Measurements from ENCODE around the gene FAM81B. TPM values are rescaled to one million over a fixed set of nuclear protein-coding genes. Genes with fewer than 3 reads are reported as not detected.

Gene FAM81B
- total RNA-seq, 1 experiment from 2014 or later = not detected

GRCh38 chr5:95440825-95441224, 49.7 kb downstream of the FAM81B start:
- no peak overlapping the region for H3K4me3 Mint-ChIP-seq (ENCODE audit: low read depth, unreplicated experiment)
- no TSS peak for BruUV-seq (replicated peaks)
- CTCF ChIA-PET = no interaction called here
- intact Hi-C loops (cut with micrococcal nuclease; ENCODE audit: unreplicated experiment) = no loop called here
- H3K4me1 Mint-ChIP-seq (ENCODE audit: low read depth, unreplicated experiment) = peaks cover 3% of the 10 kb centered on the region
- H3K9me3 Mint-ChIP-seq (ENCODE audit: low read depth, unreplicated experiment) = no peaks in the 10 kb centered on the region
- DNase-seq = no peak
- no peaks in the 10 kb centered on the region for H3K27me3 Mint-ChIP-seq (ENCODE audit: unreplicated experiment)
- H3K36me3 Mint-ChIP-seq (ENCODE audit: insufficient read depth, unreplicated experiment) = no peaks in the 10 kb centered on the region
- no peak overlapping the region for H3K27ac Mint-ChIP-seq (ENCODE audit: unreplicated experiment)
- TF ChIP-seq CTCF (IDR thresholded peaks at IDR 0.05; ENCODE audit: unreplicated experiment) = no peak

GRCh38 chr5:95441636-95442035, 50.5 kb downstream of the FAM81B start:
- BruUV-seq (replicated peaks) = no TSS peak
- no peaks in the 10 kb centered on the region for H3K36me3 Mint-ChIP-seq (ENCODE audit: insufficient read depth, unreplicated experiment)
- peaks cover 7% of the 10 kb centered on the region for H3K4me1 Mint-ChIP-seq (ENCODE audit: low read depth, unreplicated experiment)
- intact Hi-C loops (cut with micrococcal nuclease; ENCODE audit: unreplicated experiment) = no loop called here
- H3K27me3 Mint-ChIP-seq (ENCODE audit: unreplicated experiment) = no peaks in the 10 kb centered on the region
- no peaks in the 10 kb centered on the region for H3K9me3 Mint-ChIP-seq (ENCODE audit: low read depth, unreplicated experiment)
- DNase-seq = no peak
- H3K4me3 Mint-ChIP-seq (ENCODE audit: low read depth, unreplicated experiment) = no peak overlapping the region
- CTCF ChIA-PET = interaction anchor here (1.0 kb wide), 1 partner anchor 11 kb away, joined by 3 read pairs; no protein-coding TSS in a partner anchor
- no peak overlapping the region for H3K27ac Mint-ChIP-seq (ENCODE audit: unreplicated experiment)
- no peak for TF ChIP-seq CTCF (IDR thresholded peaks at IDR 0.05; ENCODE audit: unreplicated experiment)

GRCh38 chr5:95445442-95445841, 54.3 kb downstream of the FAM81B start:
- CTCF ChIA-PET = interaction anchor here (0.6 kb wide), 1 partner anchor 161 kb away, joined by 6 read pairs; the partner anchor contains the start of gene MCTP1
- H3K4me3 Mint-ChIP-seq (ENCODE audit: low read depth, unreplicated experiment) = no peak overlapping the region
- no peaks in the 10 kb centered on the region for H3K9me3 Mint-ChIP-seq (ENCODE audit: low read depth, unreplicated experiment)
- intact Hi-C loops (cut with micrococcal nuclease; ENCODE audit: unreplicated experiment) = no loop called here
- BruUV-seq (replicated peaks) = no TSS peak
- DNase-seq = no peak
- TF ChIP-seq CTCF (IDR thresholded peaks at IDR 0.05; ENCODE audit: unreplicated experiment) = no peak
- no peak overlapping the region for H3K27ac Mint-ChIP-seq (ENCODE audit: unreplicated experiment)
- H3K27me3 Mint-ChIP-seq (ENCODE audit: unreplicated experiment) = no peaks in the 10 kb centered on the region
- peaks cover 7% of the 10 kb centered on the region for H3K4me1 Mint-ChIP-seq (ENCODE audit: low read depth, unreplicated experiment)
- H3K36me3 Mint-ChIP-seq (ENCODE audit: insufficient read depth, unreplicated experiment) = no peaks in the 10 kb centered on the region

GRCh38 chr5:95445995-95446394, 54.8 kb downstream of the FAM81B start:
- intact Hi-C loops (cut with micrococcal nuclease; ENCODE audit: unreplicated experiment) = no loop called here

More at GRCh38 chr5:95445995-95446394, 54.8 kb downstream of the FAM81B start:
- CTCF ChIA-PET = interaction anchor here (0.6 kb wide), 1 partner anchor 161 kb away, joined by 6 read pairs; the partner anchor contains the start of gene MCTP1
- Mint-ChIP-seq H3K4me1 (ENCODE audit: low read depth, unreplicated experiment) (peaks cover 7% of the 10 kb centered on the region), H3K4me3 (ENCODE audit: low read depth, unreplicated experiment) (no peak overlapping the region), H3K27me3 (ENCODE audit: unreplicated experiment) (no peaks in the 10 kb centered on the region), H3K27ac (ENCODE audit: unreplicated experiment) (no peak overlapping the region), H3K36me3 (ENCODE audit: insufficient read depth, unreplicated experiment) (no peaks in the 10 kb centered on the region), H3K9me3 (ENCODE audit: low read depth, unreplicated experiment) (no peaks in the 10 kb centered on the region)
- no TSS peak for BruUV-seq (replicated peaks)
- peak; percentile 7 for DNase-seq
- TF ChIP-seq CTCF (IDR thresholded peaks at IDR 0.05; ENCODE audit: unreplicated experiment) = no peak
